ENCODE results near the gene SLC39A7.

SLC39A7 gene

GRCh38 chr6:33202799-33203198 is 2.1 kb downstream of the SLC39A7 start:
- peaks cover 29 to 48% of the 10 kb centered on the region in 2 donors for H3K36me3 Mint-ChIP-seq
- H3K27me3 Mint-ChIP-seq, result no peaks in the 10 kb centered on the region
- H3K4me1 Mint-ChIP-seq, result peaks cover 71 to 79% of the 10 kb centered on the region in 2 donors
- peak overlapping the region; percentile 21 to 86 for H3K4me3 Mint-ChIP-seq
- H3K27ac Mint-ChIP-seq, result peak overlapping the region; percentile 3
- DNase-seq, result no peak
- H3K9me3 Mint-ChIP-seq, result no peaks in the 10 kb centered on the region
- ATAC-seq (replicated peaks), result no peak

GRCh38 chr6:33203443-33204164 is 2.9 kb downstream of the SLC39A7 start:
- no peaks in the 10 kb centered on the region for H3K27me3 Mint-ChIP-seq
- peak overlapping the region; percentile 84 to 86 for H3K4me3 Mint-ChIP-seq
- peaks cover 65 to 74% of the 10 kb centered on the region in 2 donors for H3K4me1 Mint-ChIP-seq
- no peak for ATAC-seq (replicated peaks)
- H3K9me3 Mint-ChIP-seq, result no peaks in the 10 kb centered on the region
- peak overlapping the region; percentile 9 for H3K27ac Mint-ChIP-seq
- H3K36me3 Mint-ChIP-seq, result peaks cover 29 to 48% of the 10 kb centered on the region in 2 donors
- DNase-seq, result no peak

- H3K9me3 Mint-ChIP-seq, result no peaks in the 10 kb centered on the region
- H3K27ac Mint-ChIP-seq, result no peak overlapping the region
- peaks cover 29 to 44% of the 10 kb centered on the region in 2 donors for H3K36me3 Mint-ChIP-seq
- H3K4me1 Mint-ChIP-seq, result peaks cover 62 to 74% of the 10 kb centered on the region in 2 donors
- ATAC-seq (replicated peaks) (no peak), DNase-seq (no peak)
- no peaks in the 10 kb centered on the region for H3K27me3 Mint-ChIP-seq
- peak overlapping the region; percentile 84 to 86 for H3K4me3 Mint-ChIP-seq
These were observed 3.4 kb downstream of the SLC39A7 start for GRCh38 chr6:33204165-33204414.

- Mint-ChIP-seq H3K27me3 (no peaks in the 10 kb centered on the region), H3K4me1 (peaks cover 59 to 74% of the 10 kb centered on the region in 2 donors), H3K9me3 (no peaks in the 10 kb centered on the region), H3K27ac (peak within 1 kb of the TSS; percentile 85), H3K4me3 (peak within 1 kb of the TSS; percentile 84 to 86), H3K36me3 (peaks cover 33 to 48% of the 10 kb centered on the region in 2 donors)
- DNase-seq, result peak; percentile 83
- peak; percentile 63 to 68 for ATAC-seq (replicated peaks)
These were observed 3.9 kb downstream of the SLC39A7 start, which contains the start of gene HSD17B8 for GRCh38 chr6:33204415-33205190. TSS of gene HSD17B8 (plus strand) at chr6:33204655. CDS start at chr6:33204669, 14 bp downstream.

GRCh38 chr6:33205191-33206026 is 4.7 kb downstream of the SLC39A7 start:
- no peaks in the 10 kb centered on the region for H3K9me3 Mint-ChIP-seq
- H3K4me3 Mint-ChIP-seq, result peak overlapping the region; percentile 84 to 86
- H3K36me3 Mint-ChIP-seq, result peaks cover 38 to 54% of the 10 kb centered on the region in 2 donors
- peak overlapping the region; percentile 85 for H3K27ac Mint-ChIP-seq
- H3K4me1 Mint-ChIP-seq, result peaks cover 61 to 78% of the 10 kb centered on the region in 2 donors
- no peaks in the 10 kb centered on the region for H3K27me3 Mint-ChIP-seq
- peak; percentile 38 for DNase-seq
- ATAC-seq (replicated peaks), result peak; percentile 22 to 47

GRCh38 chr6:33206027-33206863 is 5.6 kb downstream of the SLC39A7 start:
- Mint-ChIP-seq H3K4me3 (peak overlapping the region; percentile 84 to 86), H3K36me3 (peaks cover 34 to 56% of the 10 kb centered on the region in 2 donors), H3K27ac (no peak overlapping the region), H3K9me3 (no peaks in the 10 kb centered on the region), H3K4me1 (peaks cover 55 to 74% of the 10 kb centered on the region in 2 donors), H3K27me3 (no peaks in the 10 kb centered on the region)
- DNase-seq, result no peak
- ATAC-seq (replicated peaks), result no peak

- H3K27ac Mint-ChIP-seq, result no peak overlapping the region
- H3K9me3 Mint-ChIP-seq, result no peaks in the 10 kb centered on the region
- no peak for ATAC-seq (replicated peaks)
- H3K27me3 Mint-ChIP-seq, result peaks cover 2 to 3% of the 10 kb centered on the region in 2 donors
- peak overlapping the region; percentile 94 to 97 for H3K4me3 Mint-ChIP-seq
- peaks cover 51 to 67% of the 10 kb centered on the region in 2 donors for H3K4me1 Mint-ChIP-seq
- peaks cover 34 to 53% of the 10 kb centered on the region in 2 donors for H3K36me3 Mint-ChIP-seq
- no peak for DNase-seq
These were observed 6.3 kb downstream of the SLC39A7 start for GRCh38 chr6:33206864-33207551.

- peak overlapping the region; percentile 94 to 97 for H3K4me3 Mint-ChIP-seq
- peaks cover 33 to 53% of the 10 kb centered on the region in 2 donors for H3K36me3 Mint-ChIP-seq
- peak overlapping the region; percentile 98 for H3K27ac Mint-ChIP-seq
- ATAC-seq (replicated peaks) (peak; percentile 10 to 20), DNase-seq (peak; percentile 37)
- H3K9me3 Mint-ChIP-seq, result no peaks in the 10 kb centered on the region
- peaks cover 8 to 9% of the 10 kb centered on the region in 2 donors for H3K27me3 Mint-ChIP-seq
- H3K4me1 Mint-ChIP-seq, result peaks cover 50 to 67% of the 10 kb centered on the region in 2 donors
These were observed 7.0 kb downstream of the SLC39A7 start for GRCh38 chr6:33207552-33208090.

GRCh38 chr6:33208091-33208967 is 7.7 kb downstream of the SLC39A7 start, which contains the start of gene RING1:
TSS of gene RING1 (plus strand) at chr6:33208500. CDS start at chr6:33208823, 323 bp downstream.
- Mint-ChIP-seq H3K4me1 (peaks cover 51 to 67% of the 10 kb centered on the region in 2 donors), H3K4me3 (peak within 1 kb of the TSS; percentile 94 to 97), H3K27me3 (peaks cover 15 to 16% of the 10 kb centered on the region in 2 donors), H3K9me3 (no peaks in the 10 kb centered on the region), H3K36me3 (peaks cover 27 to 50% of the 10 kb centered on the region in 2 donors), H3K27ac (peak within 1 kb of the TSS; percentile 98)
- ATAC-seq (replicated peaks) (peak; percentile 58 to 75), DNase-seq (peak; percentile 81)

GRCh38 chr6:33209856-33210255 is 9.2 kb downstream of the SLC39A7 start:
- DNase-seq (no peak), ATAC-seq (replicated peaks) (no peak)
- H3K4me1 Mint-ChIP-seq, result peaks cover 50 to 65% of the 10 kb centered on the region in 2 donors

GRCh38 chr6:33211136-33211535 is 10.5 kb downstream of the SLC39A7 start:
- Mint-ChIP-seq H3K4me3 (no peak overlapping the region), H3K36me3 (peaks cover 19 to 38% of the 10 kb centered on the region in 2 donors), H3K27me3 (peaks cover 35 to 38% of the 10 kb centered on the region in 2 donors), H3K9me3 (no peaks in the 10 kb centered on the region), H3K27ac (no peak overlapping the region), H3K4me1 (peaks cover 39 to 52% of the 10 kb centered on the region in 2 donors)
- DNase-seq (no peak), ATAC-seq (replicated peaks) (no peak)

More at GRCh38 chr6:33209856-33210255, 9.2 kb downstream of the SLC39A7 start:
- no peak overlapping the region for H3K4me3 Mint-ChIP-seq
- no peak overlapping the region for H3K27ac Mint-ChIP-seq
- H3K27me3 Mint-ChIP-seq, result peaks cover 29% of the 10 kb centered on the region in 2 donors
- peaks cover 19 to 43% of the 10 kb centered on the region in 2 donors for H3K36me3 Mint-ChIP-seq
- no peaks in the 10 kb centered on the region for H3K9me3 Mint-ChIP-seq
